Stomach smooth muscle (tissue), 2 donors: Measurements from ENCODE around the gene TDRD6.
A peak's percentile ranks its signal among the peaks of the same experiment; 100 is the strongest.

Source experiments
- H3K27ac ChIP-seq: one replicate; pipeline ENCODE4 v1.7.0; 2013; ENCODE audit warnings: mild to moderate bottlenecking, low read length, inconsistent platforms
- H3K27me3 ChIP-seq, 2 donors: one replicate each; pipeline ENCODE4 v1.7.0; 2013; ENCODE audit warnings: low read length in 2 of 2; ENCODE audit not compliant: insufficient read depth in 2 of 2, control insufficient read depth in 1 of 2
- H3K36me3 ChIP-seq, 2 donors: one replicate each; pipeline ENCODE4 v1.7.0; 2013; ENCODE audit warnings: low read length in 2 of 2; ENCODE audit not compliant: control insufficient read depth in 2 of 2, insufficient read depth in 2 of 2
- H3K4me1 ChIP-seq: one replicate; pipeline ENCODE4 v1.7.0; 2013; ENCODE audit warnings: low read length; ENCODE audit not compliant: control insufficient read depth, insufficient read depth
- H3K4me3 ChIP-seq, 2 donors: one replicate each; pipeline ENCODE4 v1.7.0; 2013; ENCODE audit warnings: low read length in 2 of 2
- H3K9ac ChIP-seq, 2 donors: one replicate each; pipeline ENCODE4 v1.7.0; 2013; ENCODE audit warnings: low read length in 2 of 2, mild to moderate bottlenecking in 1 of 2
- H3K9me3 ChIP-seq, 2 donors: one replicate each; pipeline ENCODE4 v1.7.0; 2013; ENCODE audit warnings: low read length in 2 of 2; ENCODE audit not compliant: control insufficient read depth in 2 of 2
- donor health status: healthy.
- donor health status: Pancreatic carcinoma.

Gene TDRD6

GRCh38 chr6:46720401-46720800, 32.7 kb downstream of the TDRD6 start:
- H3K27ac ChIP-seq, result no peak overlapping the region
- no peak overlapping the region for H3K9ac ChIP-seq
- H3K9me3 ChIP-seq, result no peaks in the 10 kb centered on the region
- no peaks in the 10 kb centered on the region for H3K36me3 ChIP-seq
- H3K4me3 ChIP-seq, result no peak overlapping the region
- H3K4me1 ChIP-seq, result no peaks in the 10 kb centered on the region
- peaks cover 0 to 2% of the 10 kb centered on the region in 2 donors for H3K27me3 ChIP-seq

- peaks cover 3% of the 10 kb centered on the region for H3K4me1 ChIP-seq
- H3K27ac ChIP-seq, result no peak overlapping the region
- H3K4me3 ChIP-seq, result no peak overlapping the region
- H3K27me3 ChIP-seq, result peaks cover 0 to 5% of the 10 kb centered on the region in 2 donors
- no peaks in the 10 kb centered on the region for H3K36me3 ChIP-seq
- H3K9me3 ChIP-seq, result no peaks in the 10 kb centered on the region
- H3K9ac ChIP-seq, result no peak overlapping the region
Measured at GRCh38 chr6:46729787-46730326, 42.2 kb downstream of the TDRD6 start.

GRCh38 chr6:46730921-46731461, 43.3 kb downstream of the TDRD6 start:
- H3K27ac ChIP-seq, result no peak overlapping the region
- peaks cover 10% of the 10 kb centered on the region for H3K4me1 ChIP-seq
- no peaks in the 10 kb centered on the region for H3K36me3 ChIP-seq
- H3K9ac ChIP-seq, result no peak overlapping the region
- H3K27me3 ChIP-seq, result peaks cover 5 to 13% of the 10 kb centered on the region in 2 donors
- no peak overlapping the region for H3K4me3 ChIP-seq
- H3K9me3 ChIP-seq, result no peaks in the 10 kb centered on the region

GRCh38 chr6:46733341-46733801, 45.7 kb downstream of the TDRD6 start:
- Histone ChIP-seq H3K4me3 (no peak overlapping the region), H3K27me3 (peaks cover 11 to 15% of the 10 kb centered on the region in 2 donors), H3K9me3 (no peaks in the 10 kb centered on the region), H3K36me3 (no peaks in the 10 kb centered on the region), H3K27ac (no peak overlapping the region), H3K4me1 (peaks cover 10% of the 10 kb centered on the region), H3K9ac (no peak overlapping the region)

GRCh38 chr6:46734867-46735719, 47.4 kb downstream of the TDRD6 start, which contains the start of gene PLA2G7:
Gene PLA2G7, minus strand, starts transcription at chr6:46735375. Its CDS starts 12,484 bp downstream, at chr6:46722891.
- Histone ChIP-seq H3K9me3 (no peaks in the 10 kb centered on the region), H3K27me3 (peaks cover 11 to 15% of the 10 kb centered on the region in 2 donors), H3K36me3 (no peaks in the 10 kb centered on the region), H3K9ac (peak within 1 kb of the TSS; percentile 21 to 44), H3K27ac (no peak within 1 kb of the TSS), H3K4me1 (peaks cover 10% of the 10 kb centered on the region), H3K4me3 (peak within 1 kb of the TSS; percentile 69 to 73)

GRCh38 chr6:46735720-46736031, 48.0 kb downstream of the TDRD6 start:
- Histone ChIP-seq H3K27ac (no peak overlapping the region), H3K36me3 (no peaks in the 10 kb centered on the region), H3K4me1 (peaks cover 10% of the 10 kb centered on the region), H3K9me3 (no peaks in the 10 kb centered on the region), H3K9ac (no peak overlapping the region), H3K27me3 (peaks cover 11 to 15% of the 10 kb centered on the region in 2 donors), H3K4me3 (peak overlapping the region; percentile 69 to 73)

GRCh38 chr6:46736906-46737305, 49.2 kb downstream of the TDRD6 start:
- Histone ChIP-seq H3K27me3 (peaks cover 11 to 15% of the 10 kb centered on the region in 2 donors), H3K4me1 (peaks cover 10% of the 10 kb centered on the region), H3K4me3 (no peak overlapping the region), H3K36me3 (no peaks in the 10 kb centered on the region), H3K27ac (no peak overlapping the region), H3K9me3 (no peaks in the 10 kb centered on the region), H3K9ac (no peak overlapping the region)

GRCh38 chr6:46741482-46741881, 53.8 kb downstream of the TDRD6 start:
- no peak overlapping the region for H3K9ac ChIP-seq
- H3K27ac ChIP-seq, result no peak overlapping the region
- H3K9me3 ChIP-seq, result no peaks in the 10 kb centered on the region
- peaks cover 4 to 7% of the 10 kb centered on the region in 2 donors for H3K27me3 ChIP-seq
- H3K4me1 ChIP-seq, result no peaks in the 10 kb centered on the region
- no peak overlapping the region for H3K4me3 ChIP-seq
- H3K36me3 ChIP-seq, result no peaks in the 10 kb centered on the region

- no peaks in the 10 kb centered on the region for H3K9me3 ChIP-seq
- no peaks in the 10 kb centered on the region for H3K36me3 ChIP-seq
- no peak overlapping the region for H3K9ac ChIP-seq
- no peaks in the 10 kb centered on the region for H3K4me1 ChIP-seq
- no peak overlapping the region for H3K4me3 ChIP-seq
- no peak overlapping the region for H3K27ac ChIP-seq
- peaks cover 4 to 7% of the 10 kb centered on the region in 2 donors for H3K27me3 ChIP-seq
Measured at GRCh38 chr6:46741910-46742309, 54.2 kb downstream of the TDRD6 start.

GRCh38 chr6:46743425-46744158, 55.9 kb downstream of the TDRD6 start:
- Histone ChIP-seq H3K27ac (no peak overlapping the region), H3K4me3 (no peak overlapping the region), H3K9me3 (no peaks in the 10 kb centered on the region)

More at GRCh38 chr6:46743425-46744158, 55.9 kb downstream of the TDRD6 start:
- Histone ChIP-seq H3K9ac (no peak overlapping the region), H3K27me3 (no peaks in the 10 kb centered on the region), H3K4me1 (no peaks in the 10 kb centered on the region), H3K36me3 (no peaks in the 10 kb centered on the region)
